Ecto neural progenitor cell (in vitro differentiated cells): ENCODE measurements around the gene PFDN1.
"Not testable (repeated sequence)": the region's sequence is repeated elsewhere in the genome, so short reads cannot be mapped to it uniquely, and the experiment has no call there.

Experiments used
- DNase-seq: peaks from one replicate; pipeline ENCODE4 v3.0.0-alpha.2; 2018; ENCODE audit warnings: low spot score

PFDN1 gene

DNA sequence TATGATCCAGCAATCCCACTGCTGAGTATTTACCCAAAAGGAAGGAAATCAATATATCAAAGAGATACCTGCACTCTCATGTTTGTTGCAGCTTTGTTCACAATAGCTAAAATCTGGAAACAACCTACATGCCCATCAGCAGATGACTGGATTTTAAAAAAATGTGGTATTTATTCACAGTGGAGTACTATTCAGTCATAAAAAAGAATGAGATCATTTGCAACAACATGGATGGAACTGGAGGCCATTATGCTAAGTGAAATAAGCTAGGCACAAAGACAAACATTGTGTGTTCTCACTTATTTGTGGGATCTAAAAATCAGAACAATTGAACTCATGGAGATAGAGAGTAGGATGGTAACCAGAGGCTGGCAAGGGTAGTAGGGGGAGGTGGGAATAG is 94.8 kb downstream of the PFDN1 start:
- DNase-seq, result no peak

DNA sequence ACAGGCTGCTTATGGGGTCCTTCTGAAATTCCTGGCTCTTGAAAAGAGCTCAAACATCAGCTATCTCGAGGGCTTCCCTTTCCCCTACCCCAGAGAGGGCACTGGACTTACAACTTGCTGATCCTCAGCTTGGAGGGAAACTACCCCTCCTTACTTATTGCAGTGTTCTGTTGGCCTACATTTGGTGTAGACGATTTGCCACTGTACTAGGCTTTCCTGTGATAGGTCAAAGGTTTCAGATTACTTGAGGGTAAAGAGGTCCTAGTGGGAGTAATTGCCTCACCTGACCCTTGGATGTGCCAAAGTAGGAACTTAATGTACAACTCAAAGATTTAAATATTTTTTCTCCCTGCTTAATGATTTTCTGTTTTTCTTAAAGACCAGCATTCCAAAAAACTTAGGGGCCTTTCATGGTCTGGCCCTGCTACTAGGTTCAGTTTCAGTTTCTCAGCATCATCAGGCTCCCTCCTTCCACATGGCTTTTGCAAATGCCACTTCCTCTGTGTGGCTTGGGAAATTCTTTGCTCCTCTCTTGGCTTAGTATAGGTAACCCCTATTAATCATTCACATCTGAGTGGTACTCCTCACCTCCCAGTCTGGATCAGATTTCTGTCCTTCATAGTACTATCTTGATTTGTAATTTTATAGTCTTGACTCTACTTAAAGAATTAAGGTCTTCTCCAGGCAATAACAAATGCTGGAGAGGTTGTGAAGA is 95.5 kb downstream of the PFDN1 start:
- DNase-seq, result no peak

DNA sequence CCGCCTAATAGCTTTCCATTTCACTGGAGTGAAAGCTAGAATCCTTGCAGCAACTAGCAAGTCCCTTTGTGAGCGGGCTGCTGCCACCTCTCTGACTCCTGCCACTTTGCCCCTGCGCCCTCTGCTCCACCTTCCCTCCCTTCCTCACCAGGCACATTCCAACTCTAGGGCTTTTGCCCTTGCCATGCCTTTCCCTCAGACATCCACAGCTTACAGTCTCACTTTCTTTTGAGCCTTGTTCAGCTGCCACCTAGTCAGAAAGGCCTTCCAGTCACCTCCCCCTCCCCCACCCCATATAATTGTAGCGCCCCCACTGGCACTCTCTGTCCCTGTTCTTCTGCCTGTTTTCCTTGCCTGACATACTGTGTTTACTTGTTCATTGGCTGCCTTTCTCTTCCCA is 96.9 kb downstream of the PFDN1 start:
- no peak for DNase-seq

DNA sequence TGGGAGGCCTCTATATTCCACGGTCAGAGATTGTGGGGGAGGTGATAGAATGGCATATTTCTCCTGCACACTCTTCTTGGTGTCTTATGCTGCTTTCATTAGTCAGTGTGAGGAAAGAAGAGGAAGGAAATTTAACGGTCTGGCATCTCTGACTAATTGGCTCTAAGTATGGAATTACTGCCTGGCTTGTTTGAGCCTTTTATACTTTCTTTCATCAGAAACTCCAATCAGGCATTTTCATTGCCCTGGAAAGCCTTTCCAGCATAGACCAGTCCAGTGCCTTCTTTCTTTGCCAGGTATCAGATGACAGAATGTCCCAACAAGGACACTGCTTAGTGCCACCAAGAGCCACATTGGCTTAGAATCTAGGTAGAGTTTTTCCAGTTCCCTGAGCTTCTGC is 97.7 kb downstream of the PFDN1 start:
- no peak for DNase-seq

DNA sequence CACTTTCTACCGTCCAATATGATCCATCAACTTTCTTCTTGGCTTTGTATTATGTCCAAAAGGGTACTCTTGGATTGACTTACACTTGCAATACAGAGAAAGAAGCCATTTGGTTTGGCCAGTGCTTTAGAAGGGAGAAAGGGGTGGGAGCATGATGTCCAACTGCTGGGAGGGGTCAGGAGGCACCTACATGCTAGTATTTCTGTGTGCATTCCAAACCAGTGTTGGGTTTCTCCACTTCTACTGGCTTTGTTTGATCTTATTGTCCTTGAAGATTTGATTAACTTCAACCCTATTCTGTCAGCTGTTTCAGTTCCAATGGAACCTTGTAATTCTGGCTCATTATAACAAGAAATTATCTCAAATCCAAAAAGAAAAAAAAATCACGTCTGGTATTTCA is 100.3 kb downstream of the PFDN1 start:
- DNase-seq, result no peak

DNA sequence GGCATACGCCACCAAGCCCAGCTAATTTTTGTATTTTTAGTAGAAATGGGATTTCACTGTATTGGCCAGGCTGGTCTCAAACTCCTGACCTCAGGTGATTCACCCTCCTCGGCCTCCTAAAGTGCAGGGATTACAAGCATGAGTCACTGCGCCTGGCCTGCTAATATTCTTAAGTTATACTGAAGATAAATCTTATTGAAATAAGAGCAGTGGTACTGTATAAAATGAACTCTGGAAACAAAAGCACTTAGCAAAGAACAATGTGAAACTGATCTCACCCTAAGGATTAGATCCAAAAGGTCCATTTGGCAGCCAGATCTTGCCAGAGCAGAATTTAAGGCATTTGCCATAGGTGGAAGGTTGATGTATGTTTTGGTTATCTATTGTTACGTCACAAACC is 100.8 kb downstream of the PFDN1 start:
- no peak for DNase-seq

DNA sequence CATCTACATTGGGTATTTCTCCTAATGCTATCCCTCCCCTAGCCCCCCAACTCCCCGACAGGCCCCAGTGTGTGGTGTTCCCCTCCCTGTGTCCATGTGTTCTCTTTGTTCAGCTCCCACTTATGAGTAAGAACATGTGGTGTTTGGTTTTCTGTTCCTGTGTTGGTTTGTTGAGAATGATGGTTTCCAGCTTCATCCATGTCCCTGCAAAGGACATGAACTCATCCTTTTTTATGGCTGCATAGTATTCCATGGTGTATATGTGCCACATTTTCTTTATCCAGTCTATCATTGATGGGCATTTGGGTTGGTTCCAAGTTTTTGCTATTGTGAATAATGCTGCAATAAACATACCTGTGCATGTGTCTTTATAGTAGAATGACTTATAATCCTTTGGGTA is 104.0 kb downstream of the PFDN1 start:
- DNase-seq, result not testable (repeated sequence)

DNA sequence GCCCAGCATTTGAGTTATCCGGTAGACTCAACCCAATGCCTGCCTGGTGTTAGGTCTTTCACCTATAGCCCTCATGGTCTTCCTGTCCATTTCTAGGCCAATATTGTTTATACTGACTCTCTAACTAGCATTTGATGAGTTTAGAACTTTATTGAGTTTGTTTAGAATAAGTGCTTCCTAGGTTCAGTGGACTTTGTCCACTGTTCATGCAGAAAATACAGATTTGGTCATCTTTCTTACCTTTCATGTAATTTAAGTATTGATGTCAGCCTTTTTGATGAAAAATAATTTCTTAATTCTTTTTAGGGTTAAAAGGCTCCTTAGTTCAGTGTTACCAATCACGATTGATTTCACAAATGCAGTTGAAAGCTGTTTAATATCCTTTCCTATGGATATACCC is 105.9 kb downstream of the PFDN1 start:
- no peak for DNase-seq

DNA sequence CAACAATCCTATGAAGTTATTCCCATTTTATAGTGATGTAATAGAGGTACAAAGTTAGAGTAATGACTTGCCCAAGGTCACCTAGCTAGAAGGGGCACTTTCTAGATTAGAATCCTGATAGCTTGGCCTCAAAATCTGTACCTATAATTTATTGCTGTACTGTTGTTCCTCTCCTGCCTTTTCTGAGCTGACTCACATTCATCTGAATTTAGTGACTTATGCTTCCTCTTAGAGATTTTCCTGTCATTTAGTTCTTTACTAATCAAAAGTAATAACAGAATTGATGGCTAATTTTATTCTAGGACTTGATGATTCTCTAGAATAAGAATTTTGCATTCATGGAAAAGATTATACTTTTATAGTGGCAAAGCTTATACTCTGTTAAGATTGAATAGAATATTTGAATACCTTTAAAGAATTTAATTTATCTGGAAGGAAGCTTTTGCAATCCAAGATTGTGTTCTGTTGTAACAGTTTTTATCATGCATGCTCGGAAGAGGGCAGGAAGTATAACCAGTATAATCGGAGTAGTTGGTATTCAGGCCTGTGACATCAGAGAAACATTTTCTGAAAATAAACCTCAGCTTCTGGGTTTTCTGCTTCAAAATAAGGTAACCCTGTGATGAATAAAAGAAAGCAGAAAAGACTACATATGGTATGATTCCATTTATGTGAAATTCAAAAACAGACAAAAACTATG is 106.6 kb downstream of the PFDN1 start:
- DNase-seq, result no peak
